SK-N-SH (cell line): Measurements from ENCODE around the gene LHB. TPM values are rescaled to one million over a fixed set of nuclear protein-coding genes. Genes with fewer than 3 reads are reported as not detected.

Experiments
- CTCF ChIA-PET: fragments of 300-600, 350-600 bp; formaldehyde crosslinking; extraction: SDS; loops from one replicate; lab custom pipeline; 2021; lab: Yijun Ruan, JAX
- POLR2A ChIA-PET: fragments of 350-600 bp; sonication (Branson Sonifier 250); formaldehyde crosslinking; extraction: SDS; loops from one replicate; lab custom pipeline; 2020; ENCODE audit warnings: antibody characterized with exemption, inconsistent platforms; lab: Yijun Ruan, JAX
- DNase-seq: peaks from one replicate; pipeline ENCODE4 v3.0.0; 2012
- H2AFZ ChIP-seq: fragments of 200-600 bp; sonication (generic); 2 replicates; pipeline ENCODE4 v1.8.1; 2016; ENCODE audit warnings: antibody characterized with exemption, mild to moderate bottlenecking, low read depth
- H3F3A ChIP-seq: fragments of 200-600 bp; sonication (generic); replicated peaks from 2 replicates; pipeline ENCODE3; 2016; ENCODE audit warnings: antibody characterized with exemption, mild to moderate bottlenecking; ENCODE audit not compliant: insufficient read depth
- H3K27ac ChIP-seq, 2 experiments: fragments of 200-500 bp in 1 of 2; fragments of 200-600 bp in 1 of 2; sonication (Bioruptor generic) in 1 of 2; sonication (generic), shearing (Covaris generic) in 1 of 2; 2 replicates each; pipeline versions ENCODE4 v1.5.1 to v1.6.1; 2014 to 2016; ENCODE audit warnings: low read depth in 2 of 2, inconsistent platforms in 1 of 2, low read length in 1 of 2, mild to moderate bottlenecking in 1 of 2, mixed read lengths in 1 of 2
- H3K27me3 ChIP-seq: fragments of 200-600 bp; sonication (generic), shearing (Covaris generic); 2 replicates; pipeline ENCODE4 v1.6.1; 2016; ENCODE audit warnings: mixed run types; ENCODE audit not compliant: insufficient read depth
- H3K36me3 ChIP-seq, 2 experiments: fragments of 200-500 bp in 1 of 2; fragments of 200-600 bp in 1 of 2; sonication (Bioruptor generic) in 1 of 2; sonication (generic) in 1 of 2; replicated peaks in 1 of 2; 2 replicates each; pipeline versions ENCODE3 to v1.5.1; 2014 to 2016; ENCODE audit warnings: low read length in 1 of 2, mild to moderate bottlenecking in 1 of 2; ENCODE audit not compliant: insufficient read depth in 2 of 2, control insufficient read depth in 1 of 2
- H3K4me1 ChIP-seq, 2 experiments: fragments of 200-500 bp in 1 of 2; fragments of 200-600 bp in 1 of 2; sonication (Bioruptor generic) in 1 of 2; sonication (generic), shearing (Covaris generic) in 1 of 2; 2 replicates each; pipeline versions ENCODE4 v1.5.1 to v1.6.1; 2014 to 2016; ENCODE audit warnings: low read depth in 1 of 2, low read length in 1 of 2, mixed run types in 1 of 2; ENCODE audit not compliant: insufficient read depth in 2 of 2, control insufficient read depth in 1 of 2
- H3K4me2 ChIP-seq: fragments of 200-600 bp; sonication (generic), shearing (Covaris generic); 2 replicates; pipeline ENCODE4 v1.6.1; 2017; ENCODE audit warnings: mixed run types
- H3K4me3 ChIP-seq, 2 experiments: fragments of 200-500 bp in 1 of 2; fragments of 200-600 bp in 1 of 2; sonication (Bioruptor generic) in 1 of 2; sonication (generic), shearing (Covaris generic) in 1 of 2; 2 replicates each; pipeline versions ENCODE4 v1.5.1 to v1.8.1; 2014 to 2016; ENCODE audit warnings: low read depth in 2 of 2, inconsistent platforms in 1 of 2, low read length in 1 of 2, mild to moderate bottlenecking in 1 of 2, mixed read lengths in 1 of 2, moderate library complexity in 1 of 2
- H3K79me2 ChIP-seq: fragments of 200-600 bp; sonication (generic); 2 replicates; pipeline ENCODE4 v1.8.1; 2017; ENCODE audit warnings: mild to moderate bottlenecking; ENCODE audit not compliant: insufficient read depth
- H3K9ac ChIP-seq: fragments of 200-600 bp; sonication (generic); 2 replicates; pipeline ENCODE4 v1.6.1; 2017; ENCODE audit warnings: mixed run types
- H3K9me2 ChIP-seq: fragments of 200-600 bp; sonication (generic); 2 replicates; pipeline ENCODE4 v1.6.1; 2017; ENCODE audit warnings: mixed run types
- H3K9me3 ChIP-seq: fragments of 200-600 bp; sonication (generic); 2 replicates; pipeline ENCODE4 v1.6.1; 2017; ENCODE audit warnings: mixed run types, mild to moderate bottlenecking, moderate library complexity
- H4K20me1 ChIP-seq: fragments of 200-600 bp; sonication (generic); 2 replicates; pipeline ENCODE4 v1.6.1; 2017; ENCODE audit warnings: mild to moderate bottlenecking, mixed run types; ENCODE audit not compliant: insufficient read depth
- CHD2 ChIP-seq: fragments of 150-350 bp; IDR thresholded peaks from 2 replicates; pipeline ENCODE4 v1.6.1; 2018; ENCODE audit warnings: low read length; ENCODE audit not compliant: partially characterized antibody
- EP300 ChIP-seq, 2 experiments: IDR thresholded peaks; 2 replicates each; pipeline versions ENCODE4 v1.4.0 to v1.6.1; 2012; ENCODE audit warnings: borderline replicate concordance in 1 of 2, low read depth in 1 of 2, low read length in 1 of 2
- EZH2phosphoT487 ChIP-seq: fragments of 200-600 bp; sonication (generic); IDR thresholded peaks from 2 replicates; pipeline ENCODE4 v1.6.1; 2017; ENCODE audit warnings: low read depth, mixed run types, mild to moderate bottlenecking, antibody characterized with exemption, moderate library complexity, borderline replicate concordance
- FOSL2 ChIP-seq: IDR thresholded peaks from 2 replicates; pipeline ENCODE4 v1.4.0; 2012; ENCODE audit warnings: low read depth, mild to moderate bottlenecking, moderate library complexity, borderline replicate concordance
- FOXM1 ChIP-seq: IDR thresholded peaks from 2 replicates; pipeline ENCODE4 v1.4.0; 2012; ENCODE audit warnings: low read depth, mild to moderate bottlenecking
- GATA2 ChIP-seq: sonication (generic); formaldehyde crosslinking; IDR thresholded peaks from 2 replicates; pipeline ENCODE4 v1.5.0; 2020; ENCODE audit warnings: mild to moderate bottlenecking, missing genetic modification reagents
- JUND ChIP-seq: IDR thresholded peaks from 2 replicates; pipeline ENCODE4 v1.4.0; 2012
- MAX ChIP-seq: IDR thresholded peaks from 2 replicates; pipeline ENCODE4 v1.4.0; 2012; ENCODE audit warnings: low read depth
- NFIC ChIP-seq: IDR thresholded peaks from 2 replicates; pipeline ENCODE4 v1.4.0; 2012; ENCODE audit warnings: borderline replicate concordance
- NRF1 ChIP-seq: IDR thresholded peaks from 2 replicates; pipeline ENCODE4 v1.6.1; 2012; ENCODE audit warnings: low read depth, mild to moderate bottlenecking, low read length
- POLR2AphosphoS5 ChIP-seq: IDR thresholded peaks from 2 replicates; pipeline ENCODE4 v1.6.1; 2012; ENCODE audit warnings: low read depth, low read length
- RFX5 ChIP-seq: IDR thresholded peaks from 2 replicates; pipeline ENCODE4 v1.6.1; 2012; ENCODE audit warnings: mild to moderate bottlenecking, improper control_type of control experiment, low read length
- USF1 ChIP-seq: IDR thresholded peaks from 2 replicates; pipeline ENCODE4 v1.4.0; 2012; ENCODE audit warnings: low read depth, borderline replicate concordance
- USF2 ChIP-seq: fragments of 150-350 bp; IDR thresholded peaks from 2 replicates; pipeline ENCODE4 v1.6.1; 2017; ENCODE audit warnings: antibody characterized with exemption, low read length, low read depth, borderline replicate concordance
- YY1 ChIP-seq: IDR thresholded peaks from 2 replicates; pipeline ENCODE4 v1.4.0; 2012; ENCODE audit warnings: low read depth, mild to moderate bottlenecking
- ZBTB33 ChIP-seq: IDR thresholded peaks from 2 replicates; pipeline ENCODE4 v1.4.0; 2012; ENCODE audit warnings: low read depth, borderline replicate concordance
- WGBS: methylation state at CpG from one replicate; pipeline ENCODE4 v1.1.6; 2017; ENCODE audit warnings: low lambda C conversion rate; 5-methylcytosine and 5-hydroxymethylcytosine counted together
- polyA plus RNA-seq, 3 experiments: library from polyadenylated mRNA; depleted of rRNA; stranded (reverse); fragments of >200 nt; gene quantifications; 2 replicates each; pipeline ENCODE4 v1.2.3, GENCODE V29; 2012
- TF ChIP-seq, protein P1 (sequence below): fragments of 150-350 bp; IDR thresholded peaks from 2 replicates; pipeline ENCODE4 v1.6.1; 2016; ENCODE audit warnings: mild to moderate bottlenecking, low read depth, low read length
- TF ChIP-seq, protein P2 (sequence below): IDR thresholded peaks from 2 replicates; pipeline ENCODE4; 2012

The LHB gene
- polyA plus RNA-seq, 1 of the 3 experiments (the other 2 are of a cell fraction): 0.13 TPM

DNA sequence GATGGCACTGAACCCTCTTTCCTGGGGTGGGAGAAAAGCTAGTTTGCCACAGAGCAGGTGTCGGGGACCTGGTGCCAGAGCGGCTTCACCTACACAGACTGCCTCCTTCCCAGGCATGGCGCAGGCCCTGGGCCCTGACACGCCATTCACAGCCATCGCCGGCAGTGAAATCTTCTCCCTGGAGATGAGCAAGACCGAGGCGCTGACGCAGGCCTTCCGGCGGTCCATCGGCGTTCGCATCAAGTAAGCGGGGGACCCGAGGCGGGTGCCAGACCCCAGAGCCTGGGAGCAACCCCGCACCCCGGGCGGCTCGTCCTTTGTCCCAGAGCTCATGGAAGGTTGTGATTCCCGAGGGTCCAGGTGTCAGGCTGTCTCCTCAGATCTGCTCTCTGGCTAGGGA, 10.0 kb downstream of the LHB start:
- CTCF ChIA-PET: interaction anchor here (1.4 to 8.6 kb wide), 4 partner anchors 7 to 37 kb away, joined by 4 to 68 read pairs (median 12); partner anchors contain the start of genes GYS1 and RUVBL2
- TF ChIP-seq, protein P1, sequence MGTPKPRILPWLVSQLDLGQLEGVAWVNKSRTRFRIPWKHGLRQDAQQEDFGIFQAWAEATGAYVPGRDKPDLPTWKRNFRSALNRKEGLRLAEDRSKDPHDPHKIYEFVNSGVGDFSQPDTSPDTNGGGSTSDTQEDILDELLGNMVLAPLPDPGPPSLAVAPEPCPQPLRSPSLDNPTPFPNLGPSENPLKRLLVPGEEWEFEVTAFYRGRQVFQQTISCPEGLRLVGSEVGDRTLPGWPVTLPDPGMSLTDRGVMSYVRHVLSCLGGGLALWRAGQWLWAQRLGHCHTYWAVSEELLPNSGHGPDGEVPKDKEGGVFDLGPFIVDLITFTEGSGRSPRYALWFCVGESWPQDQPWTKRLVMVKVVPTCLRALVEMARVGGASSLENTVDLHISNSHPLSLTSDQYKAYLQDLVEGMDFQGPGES: no peak
- TF ChIP-seq EP300 (IDR thresholded peaks at IDR 0.05; ENCODE audit: borderline replicate concordance in 1 of 2, low read depth in 1 of 2, low read length in 1 of 2) (no peak), FOXM1 (no peak), ZBTB33 (no peak), MAX (no peak), GATA2 (CRISPR knock-in tag) (no peak), EZH2phosphoT487 (no peak), NFIC (no peak), JUND (no peak), YY1 (no peak), USF1 (no peak), RFX5 (no peak), NRF1 (no peak), POLR2AphosphoS5 (no peak), FOSL2 (no peak), CHD2 (no peak), USF2 (no peak)
- TF ChIP-seq, protein P2, sequence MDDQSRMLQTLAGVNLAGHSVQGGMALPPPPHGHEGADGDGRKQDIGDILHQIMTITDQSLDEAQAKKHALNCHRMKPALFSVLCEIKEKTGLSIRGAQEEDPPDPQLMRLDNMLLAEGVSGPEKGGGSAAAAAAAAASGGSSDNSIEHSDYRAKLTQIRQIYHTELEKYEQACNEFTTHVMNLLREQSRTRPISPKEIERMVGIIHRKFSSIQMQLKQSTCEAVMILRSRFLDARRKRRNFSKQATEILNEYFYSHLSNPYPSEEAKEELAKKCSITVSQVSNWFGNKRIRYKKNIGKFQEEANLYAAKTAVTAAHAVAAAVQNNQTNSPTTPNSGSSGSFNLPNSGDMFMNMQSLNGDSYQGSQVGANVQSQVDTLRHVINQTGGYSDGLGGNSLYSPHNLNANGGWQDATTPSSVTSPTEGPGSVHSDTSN: no peak
- peaks cover 20 to 54% of the 10 kb centered on the region in 2 experiments for H3K36me3 ChIP-seq

More for the DNA sequence above, 10.0 kb downstream of the LHB start:
- Histone ChIP-seq H3K27ac (no peak overlapping the region), H3K27me3 (no peaks in the 10 kb centered on the region), H3K4me3 (no peak overlapping the region), H3K4me2 (no peak overlapping the region), H2AFZ (no peak overlapping the region), H3K4me1 (no peaks in the 10 kb centered on the region), H3F3A (no peaks in the 10 kb centered on the region), H3K79me2 (peaks cover 9% of the 10 kb centered on the region; the same call in 1 of the 2 replicates), H3K9me2 (no peaks in the 10 kb centered on the region), H3K9ac (no peak overlapping the region), H3K9me3 (no peaks in the 10 kb centered on the region), H4K20me1 (no peaks in the 10 kb centered on the region)
- no peak for DNase-seq
- POLR2A ChIA-PET: no interaction called here
- WGBS: 98% methylated on average over 9 of the region's 22 CpGs
